Measurements from ENCODE around the gene FSD1L.

DNA sequence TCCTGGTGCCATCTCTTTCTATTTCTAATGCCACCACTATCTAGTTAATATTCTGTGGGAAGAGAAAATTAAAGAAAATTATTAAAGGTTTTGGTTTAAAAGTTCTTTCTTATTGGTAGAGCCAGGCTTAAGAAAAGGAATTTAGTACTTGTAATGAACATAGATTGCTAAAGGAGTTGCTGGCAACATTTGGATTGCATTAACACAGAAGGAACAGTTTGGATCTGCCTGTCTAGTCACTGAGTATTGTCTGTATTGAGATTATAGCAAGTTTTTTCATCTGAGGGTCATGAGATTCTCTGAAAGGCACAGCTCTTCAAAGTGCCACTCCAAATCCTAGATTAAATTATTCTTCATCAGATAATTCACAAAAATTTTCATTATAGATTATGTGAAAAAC lies 32.0 kb downstream of the FSD1L start:
- TF ChIP-seq, protein P1, sequence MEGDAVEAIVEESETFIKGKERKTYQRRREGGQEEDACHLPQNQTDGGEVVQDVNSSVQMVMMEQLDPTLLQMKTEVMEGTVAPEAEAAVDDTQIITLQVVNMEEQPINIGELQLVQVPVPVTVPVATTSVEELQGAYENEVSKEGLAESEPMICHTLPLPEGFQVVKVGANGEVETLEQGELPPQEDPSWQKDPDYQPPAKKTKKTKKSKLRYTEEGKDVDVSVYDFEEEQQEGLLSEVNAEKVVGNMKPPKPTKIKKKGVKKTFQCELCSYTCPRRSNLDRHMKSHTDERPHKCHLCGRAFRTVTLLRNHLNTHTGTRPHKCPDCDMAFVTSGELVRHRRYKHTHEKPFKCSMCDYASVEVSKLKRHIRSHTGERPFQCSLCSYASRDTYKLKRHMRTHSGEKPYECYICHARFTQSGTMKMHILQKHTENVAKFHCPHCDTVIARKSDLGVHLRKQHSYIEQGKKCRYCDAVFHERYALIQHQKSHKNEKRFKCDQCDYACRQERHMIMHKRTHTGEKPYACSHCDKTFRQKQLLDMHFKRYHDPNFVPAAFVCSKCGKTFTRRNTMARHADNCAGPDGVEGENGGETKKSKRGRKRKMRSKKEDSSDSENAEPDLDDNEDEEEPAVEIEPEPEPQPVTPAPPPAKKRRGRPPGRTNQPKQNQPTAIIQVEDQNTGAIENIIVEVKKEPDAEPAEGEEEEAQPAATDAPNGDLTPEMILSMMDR (conservative IDR thresholded peaks at IDR 0.05; ENCODE audit: low read depth in 2 of 2), result no peak
- TF ChIP-seq POLR2AphosphoS5 (IDR thresholded peaks at IDR 0.05; ENCODE audit: low read depth) (no peak), EZH2phosphoT487 (IDR thresholded peaks at IDR 0.05; ENCODE audit: unreplicated experiment) (no peak), JUNB (IDR thresholded peaks at IDR 0.05; ENCODE audit: unreplicated experiment) (no peak)
